ENCODE data around the gene HDAC9.

HDAC9 gene

DNA sequence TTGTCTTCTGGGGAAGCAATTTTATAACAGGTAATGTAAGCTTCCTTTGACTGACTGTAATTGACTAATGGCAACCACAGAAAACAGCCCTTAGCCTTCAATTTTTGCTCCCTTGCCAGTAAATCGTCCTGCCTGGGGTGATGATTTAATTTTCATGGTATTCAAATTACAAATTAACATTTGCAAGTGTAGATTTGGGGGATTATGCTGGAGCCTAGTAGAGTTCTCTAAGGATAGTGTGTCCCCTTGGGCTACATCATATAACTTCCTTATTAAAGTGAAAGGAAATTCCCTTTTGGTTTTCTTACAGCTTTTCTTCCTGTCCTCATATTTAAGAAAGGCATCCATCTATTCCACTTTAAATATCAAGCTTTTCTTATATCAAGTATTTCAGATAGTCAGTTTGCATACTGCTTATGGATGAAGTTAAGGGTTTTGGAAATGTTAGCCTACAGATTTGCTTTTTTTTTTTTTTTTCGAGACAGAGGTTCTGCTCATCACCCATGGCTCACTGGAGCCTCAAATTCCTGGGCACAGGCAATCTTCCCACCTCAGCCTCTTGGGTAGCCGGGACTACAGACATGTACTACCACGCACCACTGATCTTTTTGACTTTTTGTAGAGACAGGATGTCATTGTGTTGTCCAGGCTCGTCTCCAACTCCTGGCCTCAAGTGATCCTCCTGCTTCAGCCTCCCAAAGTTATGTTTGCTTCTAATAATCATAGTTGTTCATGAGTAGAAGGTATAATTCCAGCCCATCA is 35.9 kb upstream of the HDAC9 start:
- TF ChIP-seq, protein P1, sequence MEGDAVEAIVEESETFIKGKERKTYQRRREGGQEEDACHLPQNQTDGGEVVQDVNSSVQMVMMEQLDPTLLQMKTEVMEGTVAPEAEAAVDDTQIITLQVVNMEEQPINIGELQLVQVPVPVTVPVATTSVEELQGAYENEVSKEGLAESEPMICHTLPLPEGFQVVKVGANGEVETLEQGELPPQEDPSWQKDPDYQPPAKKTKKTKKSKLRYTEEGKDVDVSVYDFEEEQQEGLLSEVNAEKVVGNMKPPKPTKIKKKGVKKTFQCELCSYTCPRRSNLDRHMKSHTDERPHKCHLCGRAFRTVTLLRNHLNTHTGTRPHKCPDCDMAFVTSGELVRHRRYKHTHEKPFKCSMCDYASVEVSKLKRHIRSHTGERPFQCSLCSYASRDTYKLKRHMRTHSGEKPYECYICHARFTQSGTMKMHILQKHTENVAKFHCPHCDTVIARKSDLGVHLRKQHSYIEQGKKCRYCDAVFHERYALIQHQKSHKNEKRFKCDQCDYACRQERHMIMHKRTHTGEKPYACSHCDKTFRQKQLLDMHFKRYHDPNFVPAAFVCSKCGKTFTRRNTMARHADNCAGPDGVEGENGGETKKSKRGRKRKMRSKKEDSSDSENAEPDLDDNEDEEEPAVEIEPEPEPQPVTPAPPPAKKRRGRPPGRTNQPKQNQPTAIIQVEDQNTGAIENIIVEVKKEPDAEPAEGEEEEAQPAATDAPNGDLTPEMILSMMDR (IDR thresholded peaks at IDR 0.05), result no peak
- no peak for TF ChIP-seq ZFX (IDR thresholded peaks at IDR 0.05; ENCODE audit: borderline replicate concordance)
- no peak overlapping the region for H3K27ac ChIP-seq

DNA sequence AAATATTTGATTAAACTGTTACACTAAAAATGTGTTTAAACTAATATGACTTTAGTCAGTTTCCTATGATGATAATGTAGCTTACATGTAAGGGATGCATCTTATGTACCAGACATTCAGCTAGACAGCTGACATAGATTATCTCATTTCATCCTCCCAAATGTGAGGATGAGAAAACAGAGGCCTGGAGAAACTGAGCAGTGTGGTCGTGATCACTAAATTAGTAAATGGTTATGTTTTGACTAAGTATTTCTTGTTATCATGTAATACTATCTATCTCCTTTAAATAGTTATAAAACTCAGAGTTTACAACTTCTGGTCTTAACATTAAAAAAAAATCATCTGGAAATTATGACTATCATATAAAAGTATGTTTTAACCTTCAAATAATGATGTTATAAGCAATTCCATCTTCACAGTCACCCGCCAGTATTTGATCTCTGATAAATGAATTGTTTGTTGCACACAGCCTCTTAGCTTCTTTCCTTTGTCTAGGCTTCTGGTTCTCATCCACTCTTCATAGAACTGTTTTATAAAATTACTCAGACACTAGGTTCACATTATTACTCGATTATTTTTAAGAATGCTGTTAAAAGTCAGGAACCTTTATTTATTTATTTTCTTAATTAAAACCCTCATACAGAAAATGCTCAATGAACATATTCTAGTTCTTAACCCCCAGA is 33.6 kb upstream of the HDAC9 start:
- H3K27ac ChIP-seq, result no peak overlapping the region
- TF ChIP-seq, protein P1 (IDR thresholded peaks at IDR 0.05), result no peak
- no peak for TF ChIP-seq ZFX (IDR thresholded peaks at IDR 0.05; ENCODE audit: borderline replicate concordance)

- H3K27ac ChIP-seq, result no peak overlapping the region
- TF ChIP-seq ZFX (IDR thresholded peaks at IDR 0.05; ENCODE audit: borderline replicate concordance), result no peak
- TF ChIP-seq, protein P1 (IDR thresholded peaks at IDR 0.05), result no peak
Observed at GRCh38 chr7:18464830-18465229, 30.7 kb upstream of the HDAC9 start.

DNA sequence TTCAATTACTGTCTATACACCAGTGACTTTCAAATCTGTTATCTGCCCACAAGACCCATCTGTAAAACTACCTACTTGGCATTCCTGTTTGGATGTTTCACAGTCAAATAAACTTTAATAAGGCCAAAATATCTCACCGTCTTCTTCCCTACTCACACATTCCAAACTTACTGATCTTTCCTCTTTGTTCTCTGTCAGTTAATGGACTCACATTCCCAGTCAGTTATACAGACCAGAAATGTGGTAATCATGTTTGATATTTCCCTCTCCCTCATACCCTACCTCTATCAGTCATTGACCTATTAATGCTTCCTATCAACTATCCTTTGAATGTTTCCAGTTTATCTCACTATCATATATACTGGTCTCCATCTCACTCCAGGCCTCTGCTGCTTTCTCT is 28.5 kb upstream of the HDAC9 start:
- H3K27ac ChIP-seq, result no peak overlapping the region
- TF ChIP-seq, protein P1 (IDR thresholded peaks at IDR 0.05), result no peak
- TF ChIP-seq ZFX (IDR thresholded peaks at IDR 0.05; ENCODE audit: borderline replicate concordance), result no peak

DNA sequence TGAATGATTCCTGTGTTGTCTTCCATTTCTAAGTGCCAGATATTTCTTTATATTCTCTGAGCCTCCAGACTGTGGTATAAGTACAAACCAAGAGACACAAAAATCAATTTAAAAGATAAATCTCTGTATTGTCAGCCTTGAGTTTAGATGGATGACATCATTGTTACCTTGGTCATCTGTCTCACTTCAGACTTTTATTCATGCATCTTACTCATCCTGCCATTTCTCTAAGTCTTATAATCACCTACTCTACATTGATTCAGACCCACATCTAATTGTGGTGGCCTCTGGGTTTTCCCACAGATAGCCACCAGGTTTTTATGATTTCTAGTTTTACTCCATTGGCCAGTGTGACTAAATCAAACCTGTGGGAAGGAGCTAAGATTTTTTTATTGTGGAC is 26.8 kb upstream of the HDAC9 start:
- no peak overlapping the region for H3K27ac ChIP-seq
- TF ChIP-seq, protein P1 (IDR thresholded peaks at IDR 0.05), result no peak
- no peak for TF ChIP-seq ZFX (IDR thresholded peaks at IDR 0.05; ENCODE audit: borderline replicate concordance)

DNA sequence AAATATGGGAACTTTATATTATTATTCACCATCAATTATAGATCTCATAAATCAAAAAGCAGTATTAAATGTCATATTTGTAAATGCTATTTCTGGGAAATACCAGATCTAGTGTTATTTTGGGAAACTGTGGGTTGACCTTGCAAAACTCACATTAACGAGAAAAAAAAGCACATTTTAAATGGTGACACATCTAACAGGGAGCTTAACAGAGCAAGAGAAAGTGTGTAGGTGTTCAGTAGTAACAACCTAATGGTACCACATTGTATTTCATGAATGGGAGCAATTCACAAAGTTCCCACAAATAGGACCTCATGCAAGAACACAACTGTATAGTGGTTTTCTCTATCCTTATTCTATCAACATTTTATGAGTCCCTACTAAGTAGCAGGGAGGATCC is 26.2 kb upstream of the HDAC9 start:
- TF ChIP-seq, protein P1 (IDR thresholded peaks at IDR 0.05), result no peak
- H3K27ac ChIP-seq, result no peak overlapping the region

GRCh38 chr7:18471476-18472160 is 23.9 kb upstream of the HDAC9 start:
- no peak for TF ChIP-seq ZFX (IDR thresholded peaks at IDR 0.05; ENCODE audit: borderline replicate concordance)
- TF ChIP-seq, protein P1 (IDR thresholded peaks at IDR 0.05), result no peak
- no peak overlapping the region for H3K27ac ChIP-seq

Data from 22Rv1 (cell line).